Trophoblast cell (in vitro differentiated cells and primary cell): ENCODE results near the gene FHIT.

Source experiments
- DNase-seq, 2 donors: peaks; one replicate each; pipeline ENCODE4 v3.0.0-alpha.2; 2016
- H2AFZ ChIP-seq: 2 replicates; pipeline ENCODE4 v1.6.1; 2013; ENCODE audit warnings: low read length, moderate library complexity, mild to moderate bottlenecking; ENCODE audit not compliant: insufficient read depth, poor library complexity
- H2AK5ac ChIP-seq: 2 replicates; pipeline ENCODE4 v1.6.1; 2013; ENCODE audit warnings: mild to moderate bottlenecking, low read length
- H2BK120ac ChIP-seq: 2 replicates; pipeline ENCODE4 v1.6.1; 2013; ENCODE audit warnings: low read length, mild to moderate bottlenecking, moderate library complexity; ENCODE audit not compliant: insufficient read depth, poor library complexity
- H2BK12ac ChIP-seq: 2 replicates; pipeline ENCODE4 v1.6.1; 2013; ENCODE audit warnings: mild to moderate bottlenecking, low read length, moderate library complexity
- H2BK5ac ChIP-seq: 2 replicates; pipeline ENCODE4 v1.6.1; 2013; ENCODE audit warnings: low read length, low read depth, moderate library complexity, mild to moderate bottlenecking; ENCODE audit not compliant: poor library complexity
- H3K14ac ChIP-seq: 2 replicates; pipeline ENCODE4 v1.6.1; 2013; ENCODE audit warnings: mild to moderate bottlenecking, low read length
- H3K18ac ChIP-seq: 2 replicates; pipeline ENCODE4 v1.6.1; 2013; ENCODE audit warnings: mild to moderate bottlenecking, low read length
- H3K23ac ChIP-seq: 2 replicates; pipeline ENCODE4 v1.6.1; 2013; ENCODE audit warnings: low read length
- H3K27ac ChIP-seq: 2 replicates; pipeline ENCODE4 v1.5.1; 2013; ENCODE audit warnings: low read depth, mild to moderate bottlenecking, inconsistent platforms, low read length, moderate library complexity
- H3K27me3 ChIP-seq: 2 replicates; pipeline ENCODE4 v1.6.1; 2013; ENCODE audit warnings: inconsistent platforms, mild to moderate bottlenecking, low read length, moderate library complexity; ENCODE audit not compliant: insufficient read depth
- H3K36me3 ChIP-seq, 2 experiments: 1 replicate in 1 of 2; 2 replicates in 1 of 2; pipeline ENCODE4 v1.6.1; 2013; ENCODE audit warnings: low read length in 2 of 2, mild to moderate bottlenecking in 2 of 2, moderate library complexity in 1 of 2; ENCODE audit not compliant: insufficient read depth in 2 of 2, control insufficient read depth in 1 of 2
- H3K4ac ChIP-seq: 2 replicates; pipeline ENCODE4 v1.6.1; 2013; ENCODE audit warnings: low read depth, mild to moderate bottlenecking, low read length, moderate library complexity
- H3K4me1 ChIP-seq, 2 experiments: 1 replicate in 1 of 2; 2 replicates in 1 of 2; pipeline ENCODE4 v1.6.1; 2013; ENCODE audit warnings: low read length in 2 of 2, mild to moderate bottlenecking in 2 of 2, moderate library complexity in 1 of 2; ENCODE audit not compliant: insufficient read depth in 2 of 2, control insufficient read depth in 1 of 2
- H3K4me2 ChIP-seq: 2 replicates; pipeline ENCODE4 v1.6.1; 2013; ENCODE audit warnings: inconsistent platforms, mild to moderate bottlenecking, low read length, moderate library complexity
- H3K4me3 ChIP-seq: 2 replicates; pipeline ENCODE4 v1.5.1; 2013; ENCODE audit warnings: mild to moderate bottlenecking, low read depth, low read length, inconsistent platforms
- H3K79me1 ChIP-seq: one replicate; pipeline ENCODE4 v1.6.1; 2013; ENCODE audit warnings: low read length
- H3K79me2 ChIP-seq: 2 replicates; pipeline ENCODE4 v1.6.1; 2013; ENCODE audit warnings: low read length, mild to moderate bottlenecking; ENCODE audit not compliant: control insufficient read depth, insufficient read depth, poor library complexity
- H3K9ac ChIP-seq: 2 replicates; pipeline ENCODE4 v1.6.1; 2013; ENCODE audit warnings: mild to moderate bottlenecking, low read length
- H3K9me3 ChIP-seq: 2 replicates; pipeline ENCODE4 v1.6.1; 2013; ENCODE audit warnings: low read depth, mild to moderate bottlenecking, control low read depth, inconsistent platforms, low read length; ENCODE audit not compliant: insufficient read depth
- H4K12ac ChIP-seq: 2 replicates; pipeline ENCODE4 v1.6.1; 2013; ENCODE audit warnings: low read depth, mild to moderate bottlenecking, low read length, moderate library complexity
- H4K8ac ChIP-seq: 2 replicates; pipeline ENCODE4 v1.6.1; 2013; ENCODE audit warnings: low read depth, mild to moderate bottlenecking, low read length, moderate library complexity
- H4K91ac ChIP-seq: one replicate; pipeline ENCODE4 v1.6.1; 2013; ENCODE audit warnings: low read depth, mild to moderate bottlenecking, low read length, moderate library complexity
- WGBS: extraction: QIAGEN DNeasy Blood & Tissue Kit; methylation state at CpG from one replicate; pipeline ENCODE4 v1.1.7; 2013; ENCODE audit warnings: missing lambda C conversion rate; ENCODE audit not compliant: insufficient read length, insufficient coverage; ENCODE audit errors: extremely low coverage; 5-methylcytosine and 5-hydroxymethylcytosine counted together

The FHIT gene

GRCh38 chr3:61269435-61269834 is 18.2 kb upstream of the FHIT start:
- Histone ChIP-seq H4K91ac (no peak overlapping the region), H3K4me2 (no peak overlapping the region), H3K23ac (no peak overlapping the region), H2AK5ac (no peak overlapping the region), H2BK12ac (no peak overlapping the region), H4K8ac (no peak overlapping the region), H2AFZ (no peak overlapping the region), H3K79me1 (no peaks in the 10 kb centered on the region), H3K79me2 (no peaks in the 10 kb centered on the region), H2BK120ac (no peak overlapping the region), H3K27me3 (no peaks in the 10 kb centered on the region), H3K36me3 (no peaks in the 10 kb centered on the region), H3K27ac (no peak overlapping the region), H3K4me3 (no peak overlapping the region), H3K9ac (no peak overlapping the region), H3K18ac (no peak overlapping the region), H3K4me1 (no peaks in the 10 kb centered on the region), H2BK5ac (no peak overlapping the region), H3K14ac (no peak overlapping the region), H3K9me3 (no peaks in the 10 kb centered on the region), H3K4ac (no peak overlapping the region), H4K12ac (no peak overlapping the region)
- no CpG with 5 or more reads among the region's 6 CpGs for whole genome bisulfite sequencing
- DNase-seq = no peak

GRCh38 chr3:61268644-61269043 is 17.4 kb upstream of the FHIT start:
- DNase-seq = no peak
- H4K12ac ChIP-seq = no peak overlapping the region

GRCh38 chr3:61264281-61264680 is 13.0 kb upstream of the FHIT start:
- Histone ChIP-seq H3K4me1 (no peaks in the 10 kb centered on the region), H3K79me2 (no peaks in the 10 kb centered on the region), H4K8ac (no peak overlapping the region), H3K23ac (no peak overlapping the region), H3K14ac (no peak overlapping the region), H4K12ac (no peak overlapping the region), H2BK5ac (no peak overlapping the region), H3K18ac (no peak overlapping the region), H2AK5ac (no peak overlapping the region), H4K91ac (no peak overlapping the region), H3K4ac (no peak overlapping the region), H2BK12ac (no peak overlapping the region), H3K9me3 (no peaks in the 10 kb centered on the region), H3K27ac (no peak overlapping the region), H3K27me3 (no peaks in the 10 kb centered on the region), H3K36me3 (no peaks in the 10 kb centered on the region), H2BK120ac (no peak overlapping the region), H3K9ac (no peak overlapping the region), H3K4me3 (no peak overlapping the region), H3K79me1 (no peaks in the 10 kb centered on the region), H3K4me2 (no peak overlapping the region), H2AFZ (no peak overlapping the region)
- WGBS = no CpG with 5 or more reads among the region's 2 CpGs
- no peak for DNase-seq

More at GRCh38 chr3:61268644-61269043, 17.4 kb upstream of the FHIT start:
- Histone ChIP-seq H2AK5ac (no peak overlapping the region), H2BK120ac (no peak overlapping the region), H2BK12ac (no peak overlapping the region), H3K9ac (no peak overlapping the region), H4K8ac (no peak overlapping the region), H3K9me3 (no peaks in the 10 kb centered on the region), H3K4me1 (no peaks in the 10 kb centered on the region), H3K23ac (no peak overlapping the region), H3K14ac (no peak overlapping the region), H3K79me2 (no peaks in the 10 kb centered on the region), H3K79me1 (no peaks in the 10 kb centered on the region), H3K4ac (no peak overlapping the region), H3K4me3 (no peak overlapping the region), H3K36me3 (no peaks in the 10 kb centered on the region), H2AFZ (no peak overlapping the region), H2BK5ac (no peak overlapping the region), H3K27ac (no peak overlapping the region), H3K27me3 (no peaks in the 10 kb centered on the region), H3K4me2 (no peak overlapping the region), H3K18ac (no peak overlapping the region), H4K91ac (no peak overlapping the region)
- WGBS = no CpG with 5 or more reads among the region's 2 CpGs

DNA sequence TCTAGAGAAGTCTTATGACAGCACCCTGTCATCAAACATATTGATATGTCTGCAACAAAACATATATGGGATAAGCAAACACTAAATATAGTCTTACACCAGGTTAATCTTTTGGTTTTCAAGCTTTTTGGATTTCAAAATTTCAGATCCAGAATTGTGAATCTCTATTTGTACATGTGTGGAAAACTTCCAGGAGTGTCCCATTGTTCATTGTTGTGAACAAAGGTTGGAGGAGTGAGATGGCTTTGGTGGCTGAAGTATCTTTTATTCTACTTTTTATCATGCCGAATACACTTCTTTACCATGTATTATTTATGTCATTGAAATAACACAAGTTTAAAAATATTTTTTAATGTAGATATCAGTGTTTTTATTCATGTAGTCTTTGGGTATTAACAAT is 5.9 kb upstream of the FHIT start:
- Histone ChIP-seq H3K4me2 (no peak overlapping the region), H2BK12ac (no peak overlapping the region), H3K9ac (no peak overlapping the region), H3K36me3 (no peaks in the 10 kb centered on the region), H3K23ac (no peak overlapping the region), H3K4me1 (no peaks in the 10 kb centered on the region), H2BK5ac (no peak overlapping the region), H3K27ac (no peak overlapping the region), H4K12ac (no peak overlapping the region), H3K4me3 (no peak overlapping the region), H2BK120ac (no peak overlapping the region), H3K4ac (no peak overlapping the region), H2AK5ac (no peak overlapping the region), H3K27me3 (no peaks in the 10 kb centered on the region), H3K79me2 (no peaks in the 10 kb centered on the region), H2AFZ (no peak overlapping the region), H3K18ac (no peak overlapping the region), H3K9me3 (no peaks in the 10 kb centered on the region), H3K79me1 (no peaks in the 10 kb centered on the region), H3K14ac (no peak overlapping the region), H4K8ac (no peak overlapping the region), H4K91ac (no peak overlapping the region)
- no peak for DNase-seq
- WGBS = no CpG with 5 or more reads among the region's 1 CpG
